Raji (cell line): ENCODE measurements around the gene ETFA.

ENCODE experiments used
- POLR2A ChIP-seq: IDR thresholded peaks from 2 replicates; pipeline ENCODE4 v1.6.1; 2011; ENCODE audit warnings: low read depth, low read length, control low read depth; ENCODE audit not compliant: insufficient read depth

ETFA gene

GRCh38 chr15:76223521-76223920, 87.7 kb downstream of the ETFA start:
- TF ChIP-seq POLR2A: no peak

GRCh38 chr15:76222159-76222558, 89.1 kb downstream of the ETFA start:
- no peak for TF ChIP-seq POLR2A

DNA sequence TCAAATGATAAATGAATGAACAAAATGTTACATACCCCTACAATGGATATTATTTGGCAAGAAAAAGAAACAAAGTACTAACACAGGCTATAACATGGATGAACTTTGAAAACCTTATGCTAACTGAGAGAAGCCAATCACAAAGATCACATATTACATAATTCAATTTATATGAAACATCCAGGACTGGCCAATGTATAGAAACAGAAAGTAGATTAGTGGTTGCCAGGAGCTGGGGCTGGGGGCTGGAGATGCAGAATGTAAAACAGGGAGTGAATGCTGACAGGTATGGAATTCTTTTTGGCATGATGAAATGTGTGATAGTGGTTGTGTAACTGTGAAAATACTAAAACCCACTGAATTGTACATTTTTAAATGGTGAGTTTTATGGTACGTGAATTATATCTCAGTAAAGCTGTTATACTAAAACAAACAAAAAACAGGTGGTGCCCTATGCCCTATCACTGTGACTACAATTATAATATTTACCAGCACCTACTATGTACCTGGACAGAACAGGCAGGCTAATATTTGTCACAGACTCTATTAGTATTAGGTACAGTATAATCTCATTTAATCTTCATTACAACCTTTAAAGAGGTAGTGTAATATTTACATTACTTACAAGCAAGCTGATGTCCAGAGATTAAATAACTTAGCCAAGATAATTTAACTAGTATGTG, 90.0 kb downstream of the ETFA start:
- no peak for TF ChIP-seq POLR2A

- TF ChIP-seq POLR2A: no peak
Measured at GRCh38 chr15:76217882-76218217, 93.4 kb downstream of the ETFA start.

DNA sequence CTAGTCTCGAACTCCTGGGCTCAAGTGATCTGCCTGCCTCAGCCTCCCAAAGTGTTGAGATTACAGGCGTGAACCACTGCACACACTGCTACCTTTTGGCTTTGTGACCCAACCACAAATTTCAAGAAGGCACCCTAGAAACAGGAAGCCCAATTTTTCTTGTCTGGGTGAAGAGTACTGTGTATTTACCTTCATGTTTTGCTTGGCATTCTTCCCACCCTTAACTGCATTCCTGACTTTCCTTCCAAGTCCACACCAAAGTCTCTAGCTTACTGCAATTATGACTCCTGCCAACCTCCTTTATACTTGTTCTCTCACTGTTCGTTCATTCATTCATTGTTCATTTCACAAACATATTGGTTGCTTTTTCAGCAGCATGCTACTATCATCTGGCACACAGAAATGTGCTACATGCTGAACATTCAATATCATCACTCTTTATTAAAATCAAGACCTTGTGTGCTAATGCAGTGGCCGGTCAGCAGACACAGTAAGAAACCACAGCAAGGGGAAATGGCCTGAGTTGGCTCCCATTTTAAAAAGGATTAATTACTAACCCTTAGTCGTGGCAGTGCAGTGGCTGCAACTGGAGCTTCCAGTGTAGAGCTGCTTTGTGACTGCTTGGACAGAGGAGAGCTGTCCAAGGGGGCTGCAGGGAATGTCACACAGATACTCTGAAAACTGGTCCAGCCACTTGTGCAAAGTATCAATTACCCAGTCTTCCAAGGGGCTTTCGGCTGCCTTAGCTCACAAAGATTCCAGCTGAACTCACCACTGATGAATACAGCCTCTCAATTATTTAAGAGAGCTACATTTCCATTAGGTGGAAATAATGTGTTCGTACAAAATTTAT, 94.0 kb downstream of the ETFA start:
- TF ChIP-seq POLR2A: no peak

GRCh38 chr15:76215634-76216033, 95.6 kb downstream of the ETFA start:
- TF ChIP-seq POLR2A: no peak

DNA sequence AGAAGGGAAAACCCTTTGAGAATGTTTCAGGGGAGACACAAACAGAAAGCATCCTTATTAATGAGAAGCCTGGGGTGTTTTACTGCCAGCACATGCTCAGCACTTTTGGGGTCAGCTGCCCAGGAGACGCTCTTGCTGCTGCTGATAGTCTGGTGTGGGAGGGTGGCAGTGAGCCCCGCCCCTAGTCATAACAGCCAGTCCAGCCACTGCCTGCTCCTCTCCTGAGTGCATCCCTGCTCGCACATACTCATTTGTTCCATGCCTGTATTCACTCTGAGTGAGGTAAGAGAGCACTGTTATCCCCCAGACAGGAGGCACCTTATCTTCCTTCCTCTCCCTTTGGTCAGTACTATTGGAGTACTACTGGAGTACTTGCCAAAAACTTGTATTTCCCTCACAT, 101.3 kb downstream of the ETFA start:
- TF ChIP-seq POLR2A: no peak

DNA sequence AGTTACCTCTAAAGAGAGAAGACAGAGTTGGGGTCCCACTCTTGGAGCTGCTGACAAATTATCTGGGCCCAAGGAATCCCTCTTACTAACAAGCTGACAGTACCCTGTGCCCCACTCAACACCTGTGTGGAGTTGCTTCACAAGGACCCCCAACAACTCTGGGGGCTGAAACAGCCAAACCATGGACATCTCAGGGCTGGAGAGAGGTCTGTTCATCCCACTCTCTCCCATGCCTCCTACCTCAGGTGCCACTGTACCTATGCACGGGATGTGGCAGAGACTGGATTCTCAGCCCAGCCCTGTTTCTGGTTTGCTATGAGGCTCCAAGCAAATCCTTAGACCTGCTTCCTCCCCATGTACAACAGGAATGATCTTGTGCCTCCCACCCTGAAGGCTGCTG, 101.7 kb downstream of the ETFA start:
- TF ChIP-seq POLR2A: no peak

DNA sequence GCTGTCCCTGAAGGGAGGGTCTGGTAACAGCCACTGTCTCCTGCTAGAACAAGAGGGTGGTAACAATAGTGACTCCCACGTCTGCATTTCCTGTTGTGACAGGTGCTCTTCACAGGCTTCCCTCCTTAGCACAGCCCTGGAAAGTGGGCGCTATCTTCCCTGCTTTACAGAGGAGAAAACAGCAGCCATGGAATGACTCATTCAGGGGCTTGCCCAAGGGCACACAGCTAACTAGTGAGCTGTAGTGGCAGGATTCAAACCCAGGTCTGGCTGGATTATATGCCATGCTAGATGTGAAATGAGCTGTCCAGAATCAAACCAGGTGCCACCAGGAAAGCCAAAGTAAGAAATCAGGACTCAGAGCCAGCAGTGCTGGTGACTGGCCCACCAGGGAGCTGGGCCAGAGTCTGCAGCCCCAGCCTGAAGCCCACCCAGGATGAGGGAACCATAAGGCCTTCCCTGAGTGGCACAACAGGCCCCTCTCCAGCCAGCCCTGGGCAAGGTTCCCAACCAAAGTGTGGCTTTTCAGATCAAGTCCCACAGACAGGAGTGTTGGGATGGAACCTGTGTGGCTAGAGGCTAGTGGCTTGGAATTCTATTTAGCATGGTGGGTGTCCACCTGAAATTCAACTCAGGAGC, 102.4 kb downstream of the ETFA start:
- no peak for TF ChIP-seq POLR2A

- TF ChIP-seq POLR2A: no peak
Measured at GRCh38 chr15:76208084-76208785, 103.0 kb downstream of the ETFA start.

DNA sequence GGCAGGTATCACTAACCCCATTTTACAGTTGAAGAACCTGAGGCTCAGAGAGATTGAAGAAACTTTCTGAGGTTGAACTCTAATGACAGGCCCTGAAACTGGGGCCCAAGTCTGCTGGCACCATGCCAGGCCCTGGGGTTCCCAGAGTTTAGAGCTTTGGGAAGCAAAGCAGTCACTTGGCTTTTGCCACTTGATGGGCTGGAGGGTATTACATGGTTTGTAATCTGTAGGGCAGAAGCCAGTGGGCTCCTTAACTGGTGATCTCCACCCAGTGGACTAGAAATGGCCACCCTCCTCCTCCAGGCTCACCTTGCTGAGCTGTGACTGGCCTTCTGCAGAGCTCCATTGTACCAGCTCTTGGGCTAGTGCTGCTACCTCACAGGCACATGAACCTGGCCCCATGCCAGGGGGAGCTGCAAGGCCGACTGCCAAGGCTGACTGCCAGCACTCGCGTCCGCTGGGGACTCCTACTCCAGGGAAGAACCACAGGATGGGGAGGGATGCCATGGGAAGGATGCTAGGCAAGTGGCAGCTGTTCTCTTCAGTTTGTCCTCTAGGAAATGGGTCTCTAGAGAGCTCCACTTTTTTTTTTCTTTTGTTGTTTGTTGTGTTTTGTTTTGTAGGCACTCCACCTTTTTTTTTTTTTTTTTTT, 104.8 kb downstream of the ETFA start:
- no peak for TF ChIP-seq POLR2A

- TF ChIP-seq POLR2A: no peak
Measured at GRCh38 chr15:76204916-76205460, 106.3 kb downstream of the ETFA start.

DNA sequence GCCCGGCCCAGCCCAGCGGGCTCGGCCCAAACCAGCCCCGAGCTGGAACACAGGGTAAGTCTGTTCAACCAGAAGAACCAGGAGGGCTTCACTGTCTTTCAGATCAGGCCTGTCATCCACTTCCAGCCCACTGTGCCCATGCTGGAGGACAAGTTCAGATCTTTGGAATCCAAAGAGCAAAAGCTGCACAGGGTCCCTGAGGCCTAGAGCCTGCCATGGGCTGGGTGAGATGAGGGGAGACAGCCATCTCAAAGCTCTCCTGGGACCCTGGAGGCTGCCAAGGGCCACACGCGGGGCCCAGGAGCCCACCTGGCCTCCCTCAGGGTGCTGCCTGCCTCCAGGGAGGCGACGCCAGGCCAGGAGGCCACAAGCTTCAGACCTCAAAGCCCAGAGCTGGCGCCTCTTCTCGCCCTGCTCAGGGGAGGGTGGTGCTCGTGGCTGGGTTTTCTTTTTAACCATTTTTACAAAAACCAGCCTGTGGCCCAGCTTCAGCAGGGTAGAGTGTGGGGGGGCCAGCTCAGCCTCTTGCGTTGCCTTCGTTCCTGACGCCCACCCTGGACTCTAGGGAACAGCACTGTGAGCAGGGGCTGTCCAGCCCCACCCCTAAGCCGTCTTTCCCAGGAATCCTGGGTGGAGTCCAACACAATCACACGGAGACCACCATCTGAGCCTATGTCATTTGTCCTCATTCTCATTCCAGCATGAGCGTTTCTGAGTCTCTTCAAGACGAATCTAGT, 107.0 kb downstream of the ETFA start:
- TF ChIP-seq POLR2A: no peak

GRCh38 chr15:76203346-76204108, 107.7 kb downstream of the ETFA start:
- no peak for TF ChIP-seq POLR2A
